ENCODE results near the gene CRLF1.
A peak's percentile ranks its signal among the peaks of the same experiment; 100 is the strongest.

CRLF1 gene

DNA sequence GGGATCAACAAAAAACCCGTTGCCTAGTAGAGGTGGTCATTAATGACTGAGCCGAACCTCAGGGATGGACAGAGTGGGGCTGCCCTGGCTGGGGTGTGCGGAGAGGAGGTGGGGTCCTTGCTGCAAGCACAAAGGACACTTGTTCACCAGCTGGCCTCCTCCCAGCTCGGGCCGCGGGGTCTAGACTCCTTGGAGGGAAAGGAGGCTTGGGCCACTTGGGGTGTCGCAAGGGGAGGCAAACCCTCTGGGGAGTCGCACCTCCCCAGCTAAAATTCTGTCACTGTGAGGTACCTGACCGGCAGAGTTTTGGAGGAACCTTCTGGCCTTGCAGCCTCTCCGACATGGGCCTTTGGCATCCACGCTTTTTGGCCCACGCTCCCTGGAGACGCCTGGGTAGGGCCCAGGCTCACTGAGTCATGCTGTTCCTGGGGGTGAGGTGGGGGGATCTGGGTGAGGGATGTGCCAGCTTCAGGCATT, 38.5 kb upstream of the CRLF1 start:
- TF ChIP-seq POLR2A (IDR thresholded peaks at IDR 0.05; ENCODE audit: low read length), result no peak
- no peak for TF ChIP-seq GATA1 (IDR thresholded peaks at IDR 0.05; ENCODE audit: low read depth, low read length)
- DNase-seq, result no peak

DNA sequence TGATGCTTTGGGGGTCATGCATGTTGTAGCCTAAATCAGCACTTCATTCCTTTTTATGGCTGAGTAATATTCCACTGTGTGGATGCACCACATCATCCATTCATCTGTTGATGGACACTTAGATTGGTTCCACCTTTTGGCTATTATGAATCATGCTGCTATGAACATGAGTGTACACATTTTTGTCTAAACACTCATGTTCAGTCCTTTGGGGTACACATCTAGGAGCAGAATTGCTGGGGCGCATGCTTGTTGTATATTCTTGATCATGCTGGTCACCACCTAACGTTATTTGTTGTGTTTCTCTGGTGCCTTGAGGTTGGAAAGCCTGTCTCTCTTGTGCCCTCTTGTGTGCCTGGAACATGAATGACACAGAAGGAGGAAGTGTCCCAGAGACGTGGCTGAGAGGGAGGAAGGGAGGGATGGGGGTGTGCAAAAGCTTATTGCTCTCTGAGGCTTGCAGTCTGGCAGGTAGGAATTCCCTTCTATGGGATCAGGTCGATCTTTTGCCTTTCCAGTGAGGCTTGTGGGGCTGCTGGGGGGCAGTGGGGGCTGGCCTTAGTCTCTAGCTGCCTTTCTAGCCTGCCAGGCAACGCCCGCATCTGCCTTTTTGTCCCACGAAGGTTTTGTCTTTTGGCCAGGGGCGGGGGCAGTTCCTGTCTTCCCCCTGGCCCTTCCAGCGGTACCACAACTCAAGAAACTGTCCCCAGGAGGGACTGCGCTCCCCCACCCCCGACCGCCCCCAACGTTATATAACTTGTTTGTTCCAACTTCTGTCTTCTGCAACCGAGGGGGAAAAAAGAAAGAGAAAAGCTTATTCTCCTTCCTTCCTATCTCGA, 37.8 kb upstream of the CRLF1 start:
- TF ChIP-seq POLR2A (IDR thresholded peaks at IDR 0.05; ENCODE audit: low read length), result no peak
- TF ChIP-seq GATA1 (IDR thresholded peaks at IDR 0.05; ENCODE audit: low read depth, low read length), result no peak
- no peak for DNase-seq

DNA sequence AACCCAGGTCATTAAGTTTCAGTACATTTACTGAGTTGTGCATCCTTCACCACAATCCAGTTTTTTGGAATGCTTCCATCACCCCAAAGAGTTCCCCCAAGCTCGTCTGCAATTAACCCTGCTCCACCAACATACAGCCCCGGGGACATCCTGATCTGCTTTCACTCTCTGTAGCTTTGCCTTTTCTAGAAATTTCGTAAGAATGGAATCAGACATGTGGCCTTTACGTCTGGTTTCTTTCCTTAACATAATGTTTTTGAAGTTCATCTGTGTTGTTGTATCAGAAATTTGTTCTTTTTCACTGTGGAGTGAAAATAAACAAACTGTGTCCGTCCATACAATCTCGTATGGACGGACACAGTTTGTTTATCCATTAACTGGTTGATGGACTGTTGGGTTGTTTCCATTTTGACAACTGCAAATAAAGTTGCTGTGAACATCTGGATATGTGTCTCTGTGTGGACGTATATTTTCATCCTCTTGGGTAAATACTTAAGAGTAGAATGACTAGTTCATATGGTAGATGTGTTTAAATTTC, 33.2 kb upstream of the CRLF1 start:
- TF ChIP-seq POLR2A (IDR thresholded peaks at IDR 0.05; ENCODE audit: low read length) (no peak), GATA1 (IDR thresholded peaks at IDR 0.05; ENCODE audit: low read depth, low read length) (no peak)
- no peak for DNase-seq

DNA sequence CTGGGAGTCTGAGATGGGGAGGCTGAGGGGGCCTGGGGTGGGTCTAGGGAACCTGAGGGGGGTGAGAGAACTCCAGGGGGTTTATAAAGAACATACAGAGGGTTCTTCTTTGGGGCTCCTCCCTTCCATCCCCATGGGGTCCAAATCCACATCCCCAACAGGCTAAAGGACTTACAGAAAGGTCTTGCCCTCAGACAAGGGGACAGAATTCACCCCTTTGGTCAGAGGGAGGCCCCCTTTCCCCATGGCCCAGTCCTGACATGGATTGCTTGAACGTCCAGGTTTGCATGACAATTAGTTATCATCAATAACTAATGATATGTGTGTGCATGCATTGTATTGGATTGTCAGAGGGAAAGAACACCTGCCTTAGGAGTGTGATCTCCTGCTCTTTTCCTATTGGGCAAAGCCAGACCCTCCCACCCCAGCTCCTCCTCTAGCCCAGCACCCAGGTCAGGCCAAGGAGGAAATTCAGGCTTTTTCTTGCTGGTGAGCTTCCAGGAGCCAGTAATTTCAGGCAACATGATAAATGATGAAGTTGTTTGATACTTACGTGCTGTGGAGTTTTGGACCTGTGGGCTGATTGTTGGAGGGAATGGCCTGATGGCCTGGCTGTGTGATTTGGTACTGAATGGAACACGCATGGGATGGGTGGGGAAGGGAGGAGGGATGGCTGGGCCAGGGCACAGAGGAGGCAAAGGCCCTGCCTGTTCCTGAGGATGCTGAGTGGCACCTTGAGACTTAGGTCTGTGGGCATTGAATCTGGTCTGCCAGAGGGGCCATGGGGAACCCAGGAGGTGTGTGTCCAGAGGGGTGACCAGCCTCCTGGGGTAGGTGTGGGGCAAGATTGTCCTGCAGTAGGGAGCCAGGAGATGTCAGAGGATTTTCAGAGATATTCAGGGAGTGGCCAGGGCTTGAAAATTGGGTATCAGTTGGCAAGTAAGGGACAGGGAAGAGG, 31.4 kb upstream of the CRLF1 start:
- no peak for TF ChIP-seq GATA1 (IDR thresholded peaks at IDR 0.05; ENCODE audit: low read depth, low read length)
- no peak for TF ChIP-seq POLR2A (IDR thresholded peaks at IDR 0.05; ENCODE audit: low read length)
- DNase-seq, result peak in 1 of 2 experiments; percentile 44

DNA sequence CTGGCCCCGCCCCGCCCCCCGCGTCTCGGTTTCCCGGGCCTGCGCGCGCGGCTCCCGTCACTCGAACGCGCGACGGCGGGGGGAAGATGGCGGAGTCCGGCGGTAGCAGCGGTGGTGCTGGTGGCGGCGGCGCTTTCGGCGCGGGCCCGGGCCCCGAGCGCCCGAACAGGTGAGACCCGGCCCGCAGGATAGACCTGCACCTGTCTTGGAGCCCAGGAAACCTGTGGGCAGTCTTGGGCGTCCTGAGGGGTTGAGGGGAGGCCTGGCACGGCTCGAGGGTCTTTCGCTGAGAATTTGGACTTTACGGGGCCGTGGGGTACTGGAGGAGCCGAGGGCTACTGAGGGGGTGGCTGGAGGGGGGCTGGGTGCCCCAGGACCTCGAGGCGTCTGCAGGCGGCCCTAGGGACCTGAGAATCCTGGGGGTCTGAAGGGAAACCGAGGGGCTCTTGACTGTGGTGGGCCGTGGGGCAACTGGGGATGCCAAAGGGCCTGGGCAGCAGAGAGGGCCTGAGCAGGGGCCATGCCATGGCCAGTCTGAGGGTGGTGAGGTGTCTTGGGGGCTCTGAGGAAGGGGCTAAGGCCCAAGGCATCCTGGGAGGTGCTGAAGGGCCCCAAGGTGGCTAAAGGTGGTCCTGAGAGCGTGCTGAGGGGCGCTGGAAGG, 30.5 kb upstream of the CRLF1 start, which contains the start of gene KLHL26:
KLHL26 (plus strand) TSS at position 60 of the 661 bp plus-strand sequence; CDS start at position 87, 27 bp downstream.
- no peak for DNase-seq
- TF ChIP-seq POLR2A (IDR thresholded peaks at IDR 0.05; ENCODE audit: low read length), result peak; percentile 33
- no peak for TF ChIP-seq GATA1 (IDR thresholded peaks at IDR 0.05; ENCODE audit: low read depth, low read length)

DNA sequence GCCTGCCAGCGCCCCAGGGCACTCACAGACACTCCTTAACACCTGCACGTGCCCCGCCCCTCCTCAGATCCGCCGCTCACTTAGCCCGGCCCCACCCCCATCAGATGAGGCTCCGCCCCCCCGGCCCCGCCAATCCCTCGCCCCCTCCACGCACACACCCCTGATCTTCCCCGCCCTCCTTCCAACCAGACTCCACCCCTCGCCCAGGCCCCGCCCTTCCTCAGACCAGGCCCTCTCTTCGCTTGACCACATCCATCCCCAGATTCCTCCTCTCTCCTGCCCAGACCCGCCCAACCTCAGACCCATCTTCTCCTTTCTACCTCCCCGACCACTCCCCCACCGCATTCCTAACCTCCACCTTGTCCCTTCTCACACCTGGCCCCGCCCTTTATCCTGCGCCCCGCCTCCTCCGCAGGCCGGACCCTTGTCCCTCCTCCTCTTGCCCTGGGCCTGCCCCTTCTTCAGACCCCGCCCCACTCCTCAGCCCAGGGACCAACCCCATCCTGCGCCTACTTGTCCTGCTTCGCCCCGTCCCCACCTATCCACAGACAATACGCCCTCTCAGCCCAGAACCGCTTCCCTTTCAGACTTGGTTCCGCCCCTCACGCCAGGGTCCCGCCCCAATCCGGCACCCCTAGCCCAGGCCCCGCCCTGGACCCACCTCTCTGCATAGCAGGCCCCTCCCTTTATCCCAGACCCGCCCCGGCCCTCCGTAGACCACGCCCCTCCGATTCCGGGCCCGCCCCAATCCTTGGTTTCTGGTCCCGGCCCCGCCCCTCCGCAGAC, 29.8 kb upstream of the CRLF1 start:
- DNase-seq, result peak; percentile 93 to 97
- TF ChIP-seq GATA1 (IDR thresholded peaks at IDR 0.05; ENCODE audit: low read depth, low read length) (no peak), POLR2A (IDR thresholded peaks at IDR 0.05; ENCODE audit: low read length) (no peak)

DNA sequence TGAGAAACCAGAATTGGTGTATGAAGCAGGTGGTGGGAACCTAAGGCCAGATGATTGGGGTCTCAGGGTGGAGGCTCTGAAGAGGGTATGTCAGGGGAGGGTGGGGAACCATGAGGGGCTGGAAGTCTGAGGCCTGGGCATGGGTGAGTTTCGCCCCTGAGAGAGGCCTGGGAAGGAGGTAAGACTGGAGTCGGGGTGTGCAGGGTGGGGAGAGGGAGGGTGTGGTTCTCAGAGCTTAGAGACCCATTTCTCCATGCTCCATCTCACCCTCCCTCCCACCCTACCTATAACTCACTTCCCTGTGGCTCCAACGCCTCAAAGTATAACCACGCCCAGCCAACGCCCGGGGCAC, 29.2 kb upstream of the CRLF1 start:
- TF ChIP-seq POLR2A (IDR thresholded peaks at IDR 0.05; ENCODE audit: low read length), result no peak
- no peak for TF ChIP-seq GATA1 (IDR thresholded peaks at IDR 0.05; ENCODE audit: low read depth, low read length)
- no peak for DNase-seq

DNA sequence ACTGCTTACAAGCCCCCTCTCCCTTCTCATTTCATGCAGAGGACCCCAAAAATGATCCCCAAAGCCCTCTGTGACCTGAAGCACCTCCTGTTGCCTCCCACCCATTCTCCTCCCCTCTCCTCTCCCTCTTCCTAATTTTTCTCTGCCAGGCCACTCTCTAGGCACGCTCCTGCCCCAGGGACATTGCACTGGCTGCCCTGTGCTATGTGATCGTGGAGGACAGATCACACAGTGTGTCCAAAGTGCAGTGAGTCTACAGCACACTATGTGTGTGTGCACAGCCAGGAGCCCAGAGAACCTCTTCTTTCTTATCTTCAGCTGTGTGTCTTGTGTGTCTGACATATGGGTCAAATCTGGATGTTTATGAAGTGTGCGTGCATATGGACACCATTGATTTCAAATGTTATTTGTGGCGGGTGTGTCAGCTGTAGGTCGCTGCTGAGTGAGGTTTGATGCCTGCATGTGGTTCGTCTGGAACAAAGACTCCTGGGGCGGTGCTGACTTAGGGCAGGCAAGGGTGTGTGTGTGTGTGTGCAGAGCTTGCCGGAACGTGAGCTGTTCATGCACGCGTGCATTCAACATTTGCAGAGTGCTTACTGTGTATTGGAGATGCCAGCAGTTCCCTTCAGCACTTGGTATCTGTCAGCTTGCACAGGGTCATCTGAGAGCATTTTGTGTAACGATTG, 28.2 kb upstream of the CRLF1 start:
- TF ChIP-seq GATA1 (IDR thresholded peaks at IDR 0.05; ENCODE audit: low read depth, low read length) (no peak), POLR2A (IDR thresholded peaks at IDR 0.05; ENCODE audit: low read length) (no peak)
- DNase-seq, result no peak

DNA sequence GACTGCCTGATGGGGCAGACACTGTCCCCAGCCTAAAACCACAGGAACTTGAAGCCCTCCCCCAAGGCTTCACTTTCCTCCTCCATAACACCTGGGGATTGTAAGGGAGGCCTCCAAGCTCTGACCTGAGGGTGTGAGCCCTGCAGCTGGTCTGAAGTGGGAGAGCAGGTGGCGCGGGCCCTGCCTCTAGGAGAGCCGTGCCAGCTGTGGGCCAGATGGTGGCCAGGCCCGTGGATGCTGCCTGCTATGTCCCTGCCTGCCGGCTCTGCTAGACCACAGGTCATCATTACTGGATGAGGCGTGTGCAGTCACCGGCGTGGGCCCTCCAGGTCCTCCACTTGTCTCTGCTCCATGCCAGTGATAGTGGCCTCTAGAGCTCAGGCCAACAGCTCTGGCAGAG, 26.7 kb upstream of the CRLF1 start:
- no peak for TF ChIP-seq POLR2A (IDR thresholded peaks at IDR 0.05; ENCODE audit: low read length)
- DNase-seq, result no peak

DNA sequence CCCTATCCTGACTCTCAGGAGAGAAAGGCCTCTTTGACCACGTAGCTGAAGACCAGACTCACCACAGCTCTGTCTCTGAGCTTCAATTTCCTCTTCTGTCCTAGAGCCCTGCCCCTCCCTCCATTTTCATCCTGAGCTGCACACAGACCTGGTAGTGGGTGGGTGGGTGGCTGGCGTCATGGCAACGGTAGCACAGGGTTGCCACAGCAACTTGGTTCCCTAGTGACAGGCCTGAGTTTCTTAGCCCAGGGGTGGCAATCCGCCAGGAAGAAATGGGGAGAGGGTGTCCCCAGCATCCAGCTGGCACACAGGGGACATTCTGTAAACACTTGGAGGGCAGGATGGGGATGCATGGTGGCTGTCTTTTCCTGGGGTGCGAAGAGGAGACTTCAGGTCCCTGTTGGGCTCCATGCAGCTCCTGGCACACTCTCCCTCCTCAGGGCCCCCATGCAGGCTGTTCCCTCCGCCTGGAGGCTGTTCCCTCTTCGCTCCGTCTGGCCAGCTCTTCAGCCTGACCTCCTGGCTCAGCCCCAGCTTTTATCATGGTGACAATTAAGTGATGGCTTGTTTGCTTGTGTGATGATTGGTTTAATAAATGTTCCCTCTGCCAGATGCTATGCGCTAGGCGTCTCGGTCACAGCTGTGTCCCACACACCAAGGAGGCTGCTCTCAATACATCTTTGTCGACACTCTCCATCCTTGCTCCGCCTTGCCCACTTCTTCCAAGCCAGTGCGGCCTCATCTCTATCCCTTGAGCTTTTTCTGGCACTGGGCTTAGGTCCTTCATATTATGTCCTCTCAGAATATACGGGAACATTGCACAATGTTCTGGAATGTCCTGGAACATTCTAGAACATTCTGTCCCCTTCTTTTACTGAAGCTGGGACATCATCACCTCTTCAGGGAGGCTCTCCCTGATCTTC, 22.8 kb upstream of the CRLF1 start:
- DNase-seq, result no peak
- TF ChIP-seq POLR2A (IDR thresholded peaks at IDR 0.05; ENCODE audit: low read length) (no peak), GATA1 (IDR thresholded peaks at IDR 0.05; ENCODE audit: low read depth, low read length) (no peak)

DNA sequence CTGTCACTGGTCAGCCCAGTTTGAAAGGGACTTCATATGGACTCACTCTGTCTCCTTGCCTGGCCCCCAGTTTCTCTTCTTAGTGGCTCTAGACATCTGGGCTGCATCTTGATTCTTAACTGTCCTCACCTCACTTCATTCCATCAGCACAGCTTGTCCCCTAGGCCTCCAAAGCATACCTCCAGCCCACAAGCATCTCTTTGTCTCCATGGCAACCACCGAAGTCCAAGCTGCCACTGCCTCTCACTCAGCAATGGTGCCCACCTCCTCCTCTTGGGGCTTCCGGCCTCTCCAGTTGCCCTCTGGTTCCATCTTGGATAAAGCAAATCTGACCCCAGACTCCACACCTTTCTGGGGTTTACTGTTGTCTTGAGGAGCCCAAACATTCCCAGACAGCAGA, 20.3 kb upstream of the CRLF1 start:
- TF ChIP-seq POLR2A (IDR thresholded peaks at IDR 0.05; ENCODE audit: low read length) (no peak), GATA1 (IDR thresholded peaks at IDR 0.05; ENCODE audit: low read depth, low read length) (no peak)
- DNase-seq, result no peak

Data from erythroblast (primary cell).